Lower leg skin (tissue), 4 donors: Measurements from ENCODE around the gene RUNX1. TPM values are rescaled to one million over a fixed set of nuclear protein-coding genes. Genes with fewer than 3 reads are reported as not detected.

Experiments used
- DNase-seq, 2 donors: peaks; one replicate each; pipeline ENCODE4 v3.0.0-alpha.2; 2019; ENCODE audit warnings: low spot score in 2 of 2
- H3K4me3 ChIP-seq: fragments of 200-600 bp; sonication (generic); 2 replicates; pipeline ENCODE4 v1.5.1; 2017; ENCODE audit warnings: mild to moderate bottlenecking, low read depth; ENCODE audit not compliant: poor library complexity, severe bottlenecking
- POLR2A ChIP-seq, 2 donors: fragments of 450-650 bp; IDR thresholded peaks; one replicate each; pipeline ENCODE4 v1.6.1; 2016 to 2017; ENCODE audit warnings: antibody characterized with exemption in 2 of 2, mild to moderate bottlenecking in 1 of 2, moderate library complexity in 1 of 2
- WGBS, 2 donors: methylation state at CpG; one replicate each; pipeline ENCODE4 v1.1.5; 2018; 5-methylcytosine and 5-hydroxymethylcytosine counted together
- intact Hi-C: fragments of 100-400 bp; cut with DNase I; formaldehyde crosslinking; loops from one replicate; pipeline ENCODE4 v1.15.0; 2023; ENCODE audit warnings: low total_unique reads
- total RNA-seq, 4 donors: library from RNA; depleted of rRNA; stranded (reverse); fragments of >200 nt; gene quantifications; one replicate each; pipeline ENCODE4 v1.1.0, GENCODE V29; 2016
- TF ChIP-seq, protein P1 (sequence below), 3 donors: fragments of 450-650 bp; IDR thresholded peaks; one replicate each; pipeline ENCODE4 v1.5.1; 2016; ENCODE audit warnings: antibody characterized with exemption in 3 of 3, mild to moderate bottlenecking in 3 of 3, moderate library complexity in 2 of 3

The RUNX1 gene
- total RNA-seq, 4 donors from 2014 or later: 7.3 to 29.1 (median 18.1) TPM

GRCh38 chr21:34819357-34819999 is 229.6 kb downstream of the RUNX1 start:
- H3K4me3 ChIP-seq: no peak overlapping the region
- TF ChIP-seq, protein P1, sequence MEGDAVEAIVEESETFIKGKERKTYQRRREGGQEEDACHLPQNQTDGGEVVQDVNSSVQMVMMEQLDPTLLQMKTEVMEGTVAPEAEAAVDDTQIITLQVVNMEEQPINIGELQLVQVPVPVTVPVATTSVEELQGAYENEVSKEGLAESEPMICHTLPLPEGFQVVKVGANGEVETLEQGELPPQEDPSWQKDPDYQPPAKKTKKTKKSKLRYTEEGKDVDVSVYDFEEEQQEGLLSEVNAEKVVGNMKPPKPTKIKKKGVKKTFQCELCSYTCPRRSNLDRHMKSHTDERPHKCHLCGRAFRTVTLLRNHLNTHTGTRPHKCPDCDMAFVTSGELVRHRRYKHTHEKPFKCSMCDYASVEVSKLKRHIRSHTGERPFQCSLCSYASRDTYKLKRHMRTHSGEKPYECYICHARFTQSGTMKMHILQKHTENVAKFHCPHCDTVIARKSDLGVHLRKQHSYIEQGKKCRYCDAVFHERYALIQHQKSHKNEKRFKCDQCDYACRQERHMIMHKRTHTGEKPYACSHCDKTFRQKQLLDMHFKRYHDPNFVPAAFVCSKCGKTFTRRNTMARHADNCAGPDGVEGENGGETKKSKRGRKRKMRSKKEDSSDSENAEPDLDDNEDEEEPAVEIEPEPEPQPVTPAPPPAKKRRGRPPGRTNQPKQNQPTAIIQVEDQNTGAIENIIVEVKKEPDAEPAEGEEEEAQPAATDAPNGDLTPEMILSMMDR (IDR thresholded peaks at IDR 0.05): no peak
- no peak for TF ChIP-seq POLR2A (IDR thresholded peaks at IDR 0.05)
- DNase-seq: peak in 1 of 2 donors; percentile 80
- intact Hi-C loops: no loop called here
- 68 to 76% methylated on average over 15 of the region's 15 CpGs for WGBS, 2 donors

DNA sequence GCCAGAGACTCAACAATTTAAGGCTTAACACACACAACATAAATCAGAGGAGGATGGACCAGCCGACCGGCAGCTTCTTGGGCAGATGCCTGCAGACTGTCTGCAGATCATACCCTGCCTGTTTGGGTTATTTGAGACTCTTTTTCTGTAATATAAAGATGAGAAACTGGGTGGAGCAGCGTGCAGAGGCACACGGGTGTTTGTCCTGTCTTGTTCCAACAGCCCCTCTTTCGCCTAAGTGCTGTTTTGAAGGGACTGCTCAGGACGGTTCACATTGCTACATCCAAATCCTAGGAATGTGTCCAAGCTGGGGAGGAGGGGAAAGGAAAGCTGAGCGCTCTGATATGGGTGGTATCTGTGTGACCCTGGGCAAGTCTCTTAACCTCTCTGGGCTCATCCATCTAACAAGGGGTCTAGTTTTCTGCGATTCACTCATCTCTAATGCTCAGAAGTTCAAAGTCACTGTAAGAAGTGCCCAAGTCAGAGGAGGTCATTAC is 230.4 kb downstream of the RUNX1 start:
- H3K4me3 ChIP-seq: no peak overlapping the region
- TF ChIP-seq, protein P1 (IDR thresholded peaks at IDR 0.05): no peak
- TF ChIP-seq POLR2A (IDR thresholded peaks at IDR 0.05): no peak
- intact Hi-C loops: no loop called here
- DNase-seq: no peak
- 41 to 48% methylated on average over 8 of the region's 8 CpGs for WGBS, 2 donors

DNA sequence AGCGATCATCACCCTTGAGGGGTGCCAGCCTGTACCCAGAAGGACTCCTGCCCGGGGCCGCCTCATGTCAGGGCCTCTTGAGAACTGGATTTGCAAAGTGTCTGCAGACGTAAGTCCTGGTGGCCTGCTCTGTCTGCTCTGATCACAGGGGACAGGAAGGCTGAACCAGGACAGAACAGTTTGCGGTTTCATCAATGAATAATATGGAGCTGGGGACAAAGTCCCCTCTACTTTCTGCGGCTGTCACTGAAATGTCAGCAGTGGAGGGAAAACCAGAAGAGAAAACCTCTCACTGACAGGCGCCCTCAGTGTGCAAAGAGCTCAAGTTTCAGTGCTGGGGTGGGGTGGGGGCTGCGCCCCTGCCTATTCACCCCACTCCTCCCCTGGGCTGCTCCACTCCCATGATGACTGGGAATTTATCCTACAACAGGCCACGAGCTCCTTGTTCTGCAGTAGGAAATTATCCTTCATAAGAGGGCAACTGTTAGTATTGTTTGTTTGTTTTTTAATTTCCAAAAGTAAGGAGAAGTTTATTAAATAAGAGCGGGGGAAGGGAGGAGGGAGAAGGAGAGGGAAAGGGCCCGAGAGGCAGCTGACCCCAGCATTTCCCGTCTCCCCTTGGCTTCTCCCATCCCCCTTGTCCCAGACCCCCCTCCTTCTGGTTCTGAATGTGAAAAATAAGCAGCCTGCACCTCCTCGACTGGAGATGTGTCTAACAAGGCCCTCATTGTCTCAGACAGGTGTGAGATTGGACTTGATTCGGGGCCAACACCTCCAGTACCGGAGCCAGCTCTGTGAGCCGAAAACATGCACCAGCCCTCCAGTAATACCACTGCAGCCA is 231.1 kb downstream of the RUNX1 start:
- no peak for TF ChIP-seq POLR2A (IDR thresholded peaks at IDR 0.05)
- TF ChIP-seq, protein P1 (IDR thresholded peaks at IDR 0.05): no peak
- intact Hi-C loops: no loop called here
- no peak overlapping the region for H3K4me3 ChIP-seq
- DNase-seq: peak in 1 of 2 donors; percentile 86
- WGBS, 2 donors: 70 to 79% methylated on average over 16 of the region's 16 CpGs

GRCh38 chr21:34815831-34816705 is 233.0 kb downstream of the RUNX1 start:
- WGBS, 2 donors: 91 to 93% methylated on average over 9 of the region's 9 CpGs
- DNase-seq: peak in 1 of 2 donors; percentile 74

GRCh38 chr21:34814529-34814951 is 234.6 kb downstream of the RUNX1 start:
- peak in 1 of 2 donors; percentile 62 for DNase-seq
- H3K4me3 ChIP-seq: no peak overlapping the region
- intact Hi-C loops: no loop called here
- TF ChIP-seq, protein P1 (IDR thresholded peaks at IDR 0.05): no peak
- no peak for TF ChIP-seq POLR2A (IDR thresholded peaks at IDR 0.05)
- WGBS, 2 donors: 50 to 56% methylated on average over 6 of the region's 6 CpGs

More at GRCh38 chr21:34815831-34816705, 233.0 kb downstream of the RUNX1 start:
- TF ChIP-seq POLR2A (IDR thresholded peaks at IDR 0.05): no peak
- TF ChIP-seq, protein P1 (IDR thresholded peaks at IDR 0.05): no peak
- intact Hi-C loops: no loop called here
- no peak overlapping the region for H3K4me3 ChIP-seq
